Frontal cortex (tissue), 4 donors: ENCODE data around the gene ENTPD2. TPM values are rescaled to one million over a fixed set of nuclear protein-coding genes. Genes with fewer than 3 reads are reported as not detected.

Experiments used
- DNase-seq, 2 donors: peaks; one replicate each; pipeline ENCODE4 v3.0.0; 2012; ENCODE audit warnings: low spot score in 2 of 2
- FAIRE-seq: peaks from 2 replicates; lab custom pipeline; 2012; peaks lifted over from hg19 to GRCh38; lab: Jason Lieb, UNC
- total RNA-seq: library from RNA; depleted of rRNA; stranded (reverse); fragments of >200 nt; gene quantifications from one replicate; pipeline ENCODE4 v1.2.3, GENCODE V29; 2014
- donor health status: control.
- donor health status: control.
- donor health status: control.

Gene ENTPD2
- 0.82 TPM for total RNA-seq

GRCh38 chr9:137053944-137054931 is at the start of gene ENTPD2:
ENTPD2 (minus strand) TSS chr9:137054061; CDS start chr9:137053997, 64 bp downstream.
- FAIRE-seq (no peak), DNase-seq (peak in 1 of 2 donors; percentile 76)

GRCh38 chr9:137103206-137103999 is 49.5 kb upstream of the ENTPD2 start:
- FAIRE-seq (no peak), DNase-seq (no peak)

DNA sequence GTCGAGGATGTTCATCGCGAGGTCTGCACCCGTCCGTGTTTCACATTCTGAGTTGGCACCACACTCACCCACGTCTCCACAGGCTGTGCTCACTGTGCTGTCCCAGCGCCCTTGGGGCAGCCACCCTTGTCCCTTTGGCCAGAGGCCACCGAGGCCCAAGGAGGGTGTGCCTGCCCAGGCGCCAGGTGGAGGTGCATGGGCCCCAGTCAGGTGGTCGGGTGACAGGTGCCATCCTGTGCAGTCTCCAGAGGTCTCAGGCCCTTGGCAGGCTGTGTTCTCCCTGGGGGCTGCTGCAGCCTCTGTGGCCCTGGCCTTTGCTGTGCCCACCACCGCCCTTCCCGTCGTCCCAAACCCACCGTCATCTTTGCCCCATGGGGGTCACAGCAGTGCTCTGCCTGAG is 45.4 kb upstream of the ENTPD2 start:
- FAIRE-seq (no peak), DNase-seq (no peak)

- FAIRE-seq (no peak), DNase-seq (no peak)
Measured at GRCh38 chr9:137097761-137098462, 44.1 kb upstream of the ENTPD2 start.

GRCh38 chr9:137096785-137097546 is 43.1 kb upstream of the ENTPD2 start:
- no peak for DNase-seq
- FAIRE-seq: no peak

DNA sequence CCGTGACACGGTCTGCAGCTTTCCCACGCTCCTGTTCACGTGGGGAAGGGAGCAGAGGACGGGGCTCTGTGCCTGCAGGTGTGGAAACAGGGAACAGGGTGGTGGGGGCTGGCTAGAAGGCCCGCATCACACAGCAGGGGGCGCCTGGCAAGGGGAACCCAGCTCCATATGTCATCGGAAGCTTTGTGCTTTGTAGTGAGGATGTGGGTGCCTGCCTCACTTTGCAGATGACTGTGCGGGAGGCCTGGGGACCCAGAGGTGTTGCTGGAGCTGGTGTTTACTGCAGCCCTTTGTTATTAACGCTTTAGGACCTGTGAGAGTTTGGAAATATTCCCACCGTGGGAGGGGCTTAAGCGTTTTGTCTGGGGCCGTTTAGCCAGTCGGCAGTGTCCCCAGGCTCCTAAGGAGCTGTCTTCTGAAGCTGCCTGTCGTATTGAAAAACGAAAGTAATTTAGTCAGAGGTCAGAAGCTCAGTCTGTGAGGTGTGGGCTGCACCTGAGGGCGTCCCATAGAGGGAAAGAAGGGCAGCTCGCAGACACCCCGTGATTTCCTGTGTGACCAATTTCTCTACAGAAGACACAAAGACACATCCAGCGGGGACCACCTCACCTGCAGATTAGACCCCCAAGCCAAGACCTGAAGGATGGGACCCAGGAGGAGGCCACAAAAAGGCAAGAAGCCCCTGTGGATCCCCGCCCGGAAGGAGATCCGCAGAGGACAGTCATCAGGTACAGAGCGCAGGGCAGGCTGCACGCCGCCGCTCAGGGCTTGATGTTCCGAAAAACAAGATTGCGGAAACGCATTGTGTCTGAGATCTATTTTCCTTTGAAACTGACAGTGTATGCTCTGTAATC is 42.0 kb upstream of the ENTPD2 start:
- no peak for FAIRE-seq
- DNase-seq: no peak

- DNase-seq: no peak
- FAIRE-seq: no peak
Measured at GRCh38 chr9:137089232-137089947, 35.5 kb upstream of the ENTPD2 start.

- DNase-seq (no peak), FAIRE-seq (no peak)
Measured at GRCh38 chr9:137088121-137088520, 34.3 kb upstream of the ENTPD2 start.

- FAIRE-seq: no peak
- DNase-seq: no peak
Measured at GRCh38 chr9:137087409-137087925, 33.6 kb upstream of the ENTPD2 start.

- FAIRE-seq: no peak
- DNase-seq: peak; percentile 97 to 98
Measured at GRCh38 chr9:137086531-137087408, 32.9 kb upstream of the ENTPD2 start, which contains the start of gene MAN1B1. MAN1B1 (plus strand) TSS chr9:137086985; CDS start chr9:137087000, 15 bp downstream.

- DNase-seq (no peak), FAIRE-seq (no peak)
Measured at GRCh38 chr9:137085920-137086530, 32.2 kb upstream of the ENTPD2 start.

- FAIRE-seq (no peak), DNase-seq (no peak)
Measured at GRCh38 chr9:137084526-137084925, 30.7 kb upstream of the ENTPD2 start.

DNA sequence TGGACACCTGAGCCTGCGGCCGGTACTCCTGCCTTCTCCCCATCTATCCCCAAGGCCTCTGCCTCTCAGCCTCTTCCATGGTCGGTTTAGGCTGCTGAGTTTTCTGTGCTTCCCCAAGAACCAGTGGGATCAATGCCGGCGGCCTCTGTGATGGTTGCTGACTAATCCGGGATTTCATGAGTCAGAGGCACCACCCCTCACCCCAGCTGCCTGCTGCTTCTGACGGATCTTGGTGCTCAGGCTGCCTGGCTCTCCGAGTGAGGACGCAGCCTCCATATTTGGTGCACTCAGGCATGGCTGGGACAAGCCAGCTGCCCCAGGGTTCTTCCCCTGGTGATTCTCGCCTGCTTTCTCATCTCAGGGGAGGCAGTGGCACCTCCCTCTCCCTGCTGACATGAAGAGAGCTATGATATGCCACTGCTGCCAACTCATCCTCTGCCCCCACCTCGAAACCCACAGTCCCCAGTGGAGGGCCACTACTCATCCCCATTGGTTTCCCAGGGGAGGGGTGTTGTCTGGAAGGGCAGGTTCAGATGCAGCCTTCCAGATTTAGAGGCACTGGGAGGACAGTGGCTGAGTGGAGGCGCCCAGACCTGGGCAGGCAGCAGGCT is 29.6 kb upstream of the ENTPD2 start:
- DNase-seq: no peak

DNA sequence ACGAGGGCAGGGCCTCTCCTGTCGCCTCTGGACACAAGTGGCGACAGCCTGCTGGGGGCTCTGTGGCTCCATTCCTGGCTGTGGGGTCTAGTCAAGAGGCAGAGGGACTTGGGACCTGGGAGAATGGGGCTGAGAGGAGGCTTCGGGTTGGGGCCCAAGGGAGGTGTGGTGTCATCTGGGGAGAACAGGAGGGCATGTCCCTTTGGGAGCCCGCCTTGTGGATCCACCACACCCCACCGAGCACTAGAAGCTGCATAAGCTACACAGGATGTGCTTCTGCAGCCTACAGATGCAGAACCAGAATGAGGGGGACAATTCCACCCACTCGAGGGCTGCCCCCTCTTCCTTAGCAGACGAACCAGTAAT is 29.0 kb upstream of the ENTPD2 start:
- no peak for FAIRE-seq
- DNase-seq: no peak

More for the DNA sequence above, 29.6 kb upstream of the ENTPD2 start:
- no peak for FAIRE-seq

DNA sequence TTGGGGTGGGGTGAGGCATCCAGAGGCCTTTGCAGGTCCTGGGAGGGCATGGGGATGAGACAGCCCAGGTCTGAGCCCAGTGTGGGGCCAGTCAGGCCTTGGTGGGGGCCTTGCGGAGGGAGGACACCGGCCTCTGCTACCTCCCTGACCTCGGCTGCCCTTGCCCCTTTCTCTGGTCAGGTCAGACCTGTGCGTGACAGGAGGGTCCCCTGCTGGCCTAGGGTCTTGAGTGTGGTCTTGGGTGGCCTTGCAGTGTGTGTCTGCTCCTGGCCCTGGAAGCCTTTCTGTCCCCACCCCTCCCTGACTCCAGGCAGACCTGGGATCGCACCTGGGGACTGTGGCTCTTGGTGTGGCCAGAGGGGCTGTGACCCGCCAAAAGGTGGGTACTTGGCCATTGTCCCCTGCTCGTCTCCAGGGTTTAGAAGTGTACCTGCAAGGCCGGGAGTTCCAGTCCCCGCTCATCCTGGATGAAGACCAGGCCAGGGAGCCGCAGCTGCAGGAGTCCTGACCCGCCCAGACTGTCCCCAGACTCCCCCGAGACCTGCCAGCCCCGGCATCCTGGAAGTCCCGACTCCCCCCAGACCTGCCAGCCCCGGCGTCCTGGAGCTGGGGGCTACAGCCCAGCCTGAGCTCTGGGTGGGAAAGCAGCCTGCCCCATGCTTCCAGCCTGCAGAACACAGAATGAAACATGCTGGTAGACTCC is 28.5 kb upstream of the ENTPD2 start:
- FAIRE-seq (no peak), DNase-seq (no peak)
